CD8-positive, alpha-beta memory T cell (primary cell): ENCODE results near the gene PPWD1. TPM values are rescaled to one million over a fixed set of nuclear protein-coding genes. Genes with fewer than 3 reads are reported as not detected.
A peak's percentile ranks its signal among the peaks of the same experiment; 100 is the strongest.

Source experiments
- CTCF ChIA-PET: fragments of 350-600 bp; sonication (Branson Sonifier 250); formaldehyde crosslinking; loops from one replicate; lab custom pipeline; 2021; ENCODE audit warnings: antibody characterized with exemption; lab: Charles Lee
- POLR2A ChIA-PET: fragments of 350-600 bp; sonication (Branson Sonifier 250); formaldehyde crosslinking; loops from one replicate; lab custom pipeline; 2021; ENCODE audit warnings: antibody characterized with exemption; lab: Charles Lee
- DNase-seq, 5 donors: peaks; one replicate each; pipeline versions ENCODE4 v3.0.0 to v3.0.0-alpha.2; 2020 to 2022; ENCODE audit warnings: mixed read lengths in 1 of 5
- H3K27ac ChIP-seq: one replicate; pipeline ENCODE4 v1.7.0; 2013; ENCODE audit warnings: low read depth, mild to moderate bottlenecking, low read length, moderate library complexity
- H3K27me3 ChIP-seq: 2 replicates; pipeline ENCODE4 v1.7.0; 2013; ENCODE audit warnings: low read length, mild to moderate bottlenecking; ENCODE audit not compliant: insufficient read depth, poor library complexity, severe bottlenecking
- H3K36me3 ChIP-seq: 2 replicates; pipeline ENCODE4 v1.7.0; 2013; ENCODE audit warnings: mild to moderate bottlenecking, low read length, moderate library complexity; ENCODE audit not compliant: insufficient read depth
- H3K4me1 ChIP-seq: 2 replicates; pipeline ENCODE4 v1.7.0; 2013; ENCODE audit warnings: mild to moderate bottlenecking, low read length, moderate library complexity; ENCODE audit not compliant: insufficient read depth
- H3K4me3 ChIP-seq: 2 replicates; pipeline ENCODE4 v1.7.0; 2013; ENCODE audit warnings: mild to moderate bottlenecking, low read length
- H3K9me3 ChIP-seq: 2 replicates; pipeline ENCODE4 v1.7.0; 2013; ENCODE audit warnings: mild to moderate bottlenecking, low read length
- H3K27ac Mint-ChIP-seq, 8 donors: one replicate each; pipeline ENCODE4 v1.8.0; 2020 to 2021; ENCODE audit warnings: mixed read lengths in 8 of 8, mild to moderate bottlenecking in 6 of 8, inconsistent platforms in 3 of 8, moderate library complexity in 3 of 8
- H3K27me3 Mint-ChIP-seq, 2 donors: one replicate each; pipeline ENCODE4 v1.8.0; 2020 to 2021; ENCODE audit warnings: mixed read lengths in 2 of 2, mild to moderate bottlenecking in 1 of 2, moderate library complexity in 1 of 2
- H3K36me3 Mint-ChIP-seq, 3 donors: one replicate each; pipeline ENCODE4 v1.8.0; 2020 to 2021; ENCODE audit warnings: mixed read lengths in 3 of 3, inconsistent platforms in 1 of 3, mild to moderate bottlenecking in 1 of 3
- H3K4me1 Mint-ChIP-seq, 3 donors: one replicate each; pipeline ENCODE4 v1.8.0; 2020 to 2021; ENCODE audit warnings: mixed read lengths in 3 of 3, inconsistent platforms in 1 of 3, mild to moderate bottlenecking in 1 of 3
- H3K4me3 Mint-ChIP-seq, 7 donors: one replicate each; pipeline ENCODE4 v1.8.0; 2020 to 2021; ENCODE audit warnings: mixed read lengths in 7 of 7, mild to moderate bottlenecking in 6 of 7, moderate library complexity in 4 of 7, inconsistent platforms in 2 of 7
- H3K9me3 Mint-ChIP-seq, 5 donors: one replicate each; pipeline ENCODE4 v1.8.0; 2020 to 2022; ENCODE audit warnings: mixed read lengths in 5 of 5, mild to moderate bottlenecking in 3 of 5, moderate library complexity in 2 of 5, inconsistent platforms in 1 of 5
- polyA plus RNA-seq: library from polyadenylated mRNA; unstranded; fragments of 300-500 nt; fragmentation: Illumina TruSeq; gene quantifications from one replicate; pipeline ENCODE4 v1.2.3, GENCODE V29; 2021
- total RNA-seq, 2 experiments: library from RNA; stranded (reverse); gene quantifications; one replicate each; pipeline ENCODE4 v1.2.3, GENCODE V29; 2021

The PPWD1 gene
- total and polyA plus RNA-seq, 3 experiments from 2014 or later, result 34.8 to 50.5 (median 46.4) TPM

GRCh38 chr5:65624025-65624570 is 61.0 kb downstream of the PPWD1 start, which contains the start of gene TRIM23:
Gene TRIM23 (minus strand): TSS chr5:65624333. CDS start chr5:65624274, 59 bp downstream.
- Histone ChIP-seq H3K4me1 (peaks cover 36% of the 10 kb centered on the region), H3K36me3 (no peaks in the 10 kb centered on the region), H3K27ac (peak within 1 kb of the TSS; percentile 91), H3K4me3 (peak within 1 kb of the TSS; percentile 62), H3K9me3 (no peaks in the 10 kb centered on the region), H3K27me3 (no peaks in the 10 kb centered on the region)
- CTCF ChIA-PET, result interaction anchor here (0.8 kb wide), 1 partner anchor 302 kb away, joined by 3 read pairs; the partner anchor contains the start of gene ERBIN
- Mint-ChIP-seq H3K9me3 (no peaks in the 10 kb centered on the region), H3K4me1 (peaks cover 46 to 64% (median 55%) of the 10 kb centered on the region in 3 donors), H3K27ac (peak within 1 kb of the TSS; percentile 97 to 100 (median 99)), H3K36me3 (peaks cover 0 to 30% (median 2%) of the 10 kb centered on the region in 3 donors), H3K4me3 (peak within 1 kb of the TSS; percentile 97 to 100 (median 99)), H3K27me3 (peaks cover 0 to 3% of the 10 kb centered on the region in 2 donors)
- POLR2A ChIA-PET, result interaction anchor here (0.6 to 3.8 kb wide), 3 partner anchors 61 to 378 kb away, joined by 3 to 42 read pairs (median 3); partner anchors contain the start of genes CENPK, NLN, PPWD1 and SGTB
- DNase-seq, result peak; percentile 89 to 94 (median 93)

- peaks cover 0 to 3% of the 10 kb centered on the region in 2 donors for H3K27me3 Mint-ChIP-seq
- H3K27ac Mint-ChIP-seq, result peak within 1 kb of the TSS; percentile 97 to 100 (median 99)
- H3K36me3 Mint-ChIP-seq, result peaks cover 4 to 34% (median 7%) of the 10 kb centered on the region in 3 donors
- H3K4me3 Mint-ChIP-seq, result peak within 1 kb of the TSS; percentile 97 to 100 (median 99)
- Histone ChIP-seq H3K36me3 (peaks cover 6% of the 10 kb centered on the region), H3K27ac (peak within 1 kb of the TSS; percentile 91), H3K4me3 (peak within 1 kb of the TSS; percentile 62), H3K4me1 (peaks cover 31% of the 10 kb centered on the region), H3K27me3 (no peaks in the 10 kb centered on the region), H3K9me3 (no peaks in the 10 kb centered on the region)
- DNase-seq, result peak; percentile 77 to 93 (median 90)
- H3K9me3 Mint-ChIP-seq, result no peaks in the 10 kb centered on the region
- CTCF ChIA-PET, result no interaction called here
- H3K4me1 Mint-ChIP-seq, result peaks cover 46 to 66% (median 57%) of the 10 kb centered on the region in 3 donors
- POLR2A ChIA-PET, result interaction anchor here (0.9 to 3.8 kb wide), 3 partner anchors 47 to 97 kb away, joined by 3 to 42 read pairs (median 3); partner anchors contain the start of genes CENPK, NLN, PPWD1 and SGTB
Measured at GRCh38 chr5:65624571-65625555, 61.8 kb downstream of the PPWD1 start, which contains the start of the genes SHLD3 and TRAPPC13. Gene SHLD3 (plus strand): TSS chr5:65625027. CDS start chr5:65629588, 4,561 bp downstream. Gene TRAPPC13 (plus strand): TSS chr5:65625027. CDS start chr5:65625061, 34 bp downstream.

GRCh38 chr5:65625743-65626142 is 62.6 kb downstream of the PPWD1 start:
- Mint-ChIP-seq H3K4me1 (peaks cover 45 to 60% (median 51%) of the 10 kb centered on the region in 3 donors), H3K4me3 (peak overlapping the region; percentile 71 to 100 (median 98)), H3K9me3 (no peaks in the 10 kb centered on the region), H3K36me3 (peaks cover 5 to 39% (median 6%) of the 10 kb centered on the region in 3 donors), H3K27me3 (peaks cover 0 to 3% of the 10 kb centered on the region in 2 donors), H3K27ac (peak overlapping the region in 7 of 8 donors; percentile 75 to 100 (median 97))
- H3K27ac ChIP-seq, result peak overlapping the region; percentile 91
- no peaks in the 10 kb centered on the region for H3K9me3 ChIP-seq
- POLR2A ChIA-PET, result interaction anchor here (1.1 to 3.8 kb wide), 2 partner anchors 46 to 63 kb away, joined by 3 to 42 read pairs; partner anchors contain the start of genes CENPK and PPWD1
- H3K4me1 ChIP-seq, result peaks cover 31% of the 10 kb centered on the region
- H3K4me3 ChIP-seq, result peak overlapping the region; percentile 62
- DNase-seq, result no peak
- H3K36me3 ChIP-seq, result peaks cover 7% of the 10 kb centered on the region
- CTCF ChIA-PET, result no interaction called here
- no peaks in the 10 kb centered on the region for H3K27me3 ChIP-seq

GRCh38 chr5:65630981-65631380 is 67.9 kb downstream of the PPWD1 start:
- CTCF ChIA-PET, result interaction anchor here (1.4 kb wide), 1 partner anchor 10 kb away, joined by 3 read pairs; no protein-coding TSS in a partner anchor
- no peaks in the 10 kb centered on the region for H3K9me3 Mint-ChIP-seq
- no peak overlapping the region for H3K4me3 ChIP-seq
- peaks cover 17 to 31% (median 20%) of the 10 kb centered on the region in 3 donors for H3K4me1 Mint-ChIP-seq
- no peak overlapping the region for H3K27ac ChIP-seq
- H3K9me3 ChIP-seq, result no peaks in the 10 kb centered on the region
- H3K4me3 Mint-ChIP-seq, result no peak overlapping the region
- peaks cover 10% of the 10 kb centered on the region for H3K36me3 ChIP-seq
- POLR2A ChIA-PET, result no interaction called here
- peak overlapping the region in 1 of 8 donors; percentile 27 for H3K27ac Mint-ChIP-seq
- peaks cover 5% of the 10 kb centered on the region for H3K4me1 ChIP-seq
- no peaks in the 10 kb centered on the region for H3K27me3 Mint-ChIP-seq
- no peaks in the 10 kb centered on the region for H3K27me3 ChIP-seq
- H3K36me3 Mint-ChIP-seq, result peaks cover 5 to 31% (median 6%) of the 10 kb centered on the region in 3 donors
- no peak for DNase-seq

Other genes with a start within 250 kb of the PPWD1 start
- gene ADAMTS6, start 81.4 kb upstream of the PPWD1 start, total RNA-seq, result 1 to 10 TPM in 1 of 2 experiments, under 1 TPM in 1; 0.93 to 1.2 TPM
- 0.23 TPM for gene ADAMTS6, start 81.4 kb upstream of the PPWD1 start, polyA plus RNA-seq
- gene CENPK, start 128 bp upstream of the PPWD1 start, total RNA-seq, result 10 to 100 TPM; 65.4 to 67.6 TPM
- 27.3 TPM for gene CENPK, start 128 bp upstream of the PPWD1 start, polyA plus RNA-seq
- gene TRIM23, start 61.0 kb downstream of the PPWD1 start, total RNA-seq, result 1 to 10 TPM; 7.8 to 9.8 TPM
- gene TRIM23, start 61.0 kb downstream of the PPWD1 start, polyA plus RNA-seq, result 12.8 TPM
- gene SHLD3, start 61.7 kb downstream of the PPWD1 start, total RNA-seq, result 1 to 10 TPM; 8.2 to 8.5 TPM
- 4.2 TPM for gene SHLD3, start 61.7 kb downstream of the PPWD1 start, polyA plus RNA-seq
- gene TRAPPC13, start 61.7 kb downstream of the PPWD1 start, total RNA-seq, result 10 to 100 TPM; 24.1 to 25.2 TPM
- gene TRAPPC13, start 61.7 kb downstream of the PPWD1 start, polyA plus RNA-seq, result 15.7 TPM
- gene SGTB, start 158.8 kb downstream of the PPWD1 start, total RNA-seq, result 10 to 100 TPM; 12.2 to 14.9 TPM
- gene SGTB, start 158.8 kb downstream of the PPWD1 start, polyA plus RNA-seq, result 16.3 TPM
- gene NLN, start 158.9 kb downstream of the PPWD1 start, total RNA-seq, result 10 to 100 TPM; 27.9 to 30.4 TPM
- gene NLN, start 158.9 kb downstream of the PPWD1 start, polyA plus RNA-seq, result 2.7 TPM